Measurements from ENCODE around the gene NFAT5.
"Not testable (repeated sequence)": the region's sequence is repeated elsewhere in the genome, so short reads cannot be mapped to it uniquely, and the experiment has no call there.

The NFAT5 gene

DNA sequence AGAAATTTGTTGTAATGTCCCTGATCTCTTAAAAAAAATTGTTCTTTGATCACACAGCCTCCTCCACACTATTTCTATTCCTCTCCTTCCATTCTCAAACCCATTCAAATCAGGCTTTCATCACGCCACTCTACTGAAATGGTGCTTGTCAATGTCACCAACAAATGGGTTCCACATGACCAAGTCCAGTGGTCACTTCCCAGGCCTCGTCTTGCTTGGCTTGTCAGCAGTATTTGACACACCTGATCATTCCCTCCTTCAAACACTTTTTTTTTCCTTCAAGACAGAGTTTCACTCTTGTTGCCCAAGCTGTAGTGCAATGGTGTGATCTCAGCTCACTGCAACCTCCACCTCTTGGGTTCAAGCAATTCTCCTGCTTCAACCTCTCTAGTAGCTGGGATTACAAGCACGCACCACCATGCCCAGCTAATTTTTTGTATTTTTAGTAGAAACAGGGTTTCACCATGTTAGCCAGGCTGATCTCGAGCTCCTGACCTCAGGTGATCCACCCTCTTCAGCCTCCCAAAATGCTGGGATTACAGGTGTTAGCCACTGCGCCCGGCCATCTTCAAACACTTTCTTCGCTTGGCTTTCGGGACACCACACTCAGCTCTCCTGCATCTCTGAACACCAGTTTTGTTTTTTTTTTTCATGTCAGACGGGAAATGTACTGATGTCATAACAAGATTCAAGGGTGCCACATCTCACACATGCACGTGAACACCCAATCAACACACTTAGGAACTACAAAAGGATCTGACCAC, 142.3 kb downstream of the NFAT5 start:
- no peak for DNase-seq

DNA sequence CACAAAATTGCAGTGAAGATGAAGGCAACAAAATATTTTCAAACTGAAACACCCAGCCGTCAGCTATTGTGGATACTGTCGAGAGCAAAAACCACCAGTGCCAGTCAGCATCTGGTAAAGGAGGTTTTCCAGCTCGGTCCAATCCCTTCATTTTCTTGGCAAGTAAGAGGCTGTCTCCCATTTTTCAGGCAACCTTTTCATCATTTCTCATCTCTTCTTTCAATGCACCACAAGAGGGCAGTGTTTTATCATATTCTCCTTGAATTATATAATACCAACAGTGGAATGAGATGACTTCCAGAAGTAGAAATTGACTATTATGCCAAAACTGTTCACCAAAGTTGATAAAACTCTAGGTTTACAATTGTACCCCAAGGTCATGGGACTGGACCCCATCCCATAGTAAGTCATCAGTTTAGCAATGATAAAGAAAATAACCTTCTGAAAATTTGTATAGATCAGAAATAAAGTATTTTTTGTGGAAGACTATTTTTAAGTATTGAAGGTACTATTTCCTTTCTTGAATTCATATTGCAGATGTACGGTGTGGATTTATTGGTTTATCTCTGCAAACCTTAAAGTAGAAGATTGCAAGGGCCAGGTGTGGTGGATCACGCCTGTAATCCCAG, 143.8 kb downstream of the NFAT5 start:
- DNase-seq, result peak; percentile 67

DNA sequence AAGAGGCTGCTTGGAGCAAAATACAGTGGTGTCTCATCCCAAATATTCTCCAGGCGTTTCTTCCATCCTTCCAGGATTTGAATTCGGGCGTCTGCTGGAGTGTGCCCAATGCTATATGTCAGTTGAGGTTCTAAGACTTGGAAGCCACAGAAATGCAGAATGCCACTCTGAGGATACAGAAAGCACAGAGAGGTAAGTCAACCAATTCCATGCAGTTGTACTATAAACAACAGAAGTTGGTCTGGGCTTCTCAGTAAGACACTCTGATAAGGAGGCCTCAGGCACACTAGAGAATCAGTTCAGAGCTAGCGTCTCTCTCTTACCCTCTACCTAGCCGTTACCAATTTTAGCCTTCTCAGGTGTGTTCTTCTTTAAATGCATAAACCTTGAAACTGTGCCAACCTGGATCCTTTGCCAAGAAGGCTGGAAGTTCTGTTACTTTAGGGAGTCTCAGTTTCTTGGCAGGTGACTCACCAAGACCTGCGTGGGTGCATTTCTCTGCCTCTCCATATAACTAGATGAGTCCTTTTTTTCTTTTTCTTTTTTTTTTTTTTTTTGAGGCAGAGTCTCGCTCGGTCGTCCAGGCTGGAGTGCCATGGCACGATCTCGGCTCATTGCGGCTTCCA, 145.5 kb downstream of the NFAT5 start:
- DNase-seq, result peak; percentile 20

DNA sequence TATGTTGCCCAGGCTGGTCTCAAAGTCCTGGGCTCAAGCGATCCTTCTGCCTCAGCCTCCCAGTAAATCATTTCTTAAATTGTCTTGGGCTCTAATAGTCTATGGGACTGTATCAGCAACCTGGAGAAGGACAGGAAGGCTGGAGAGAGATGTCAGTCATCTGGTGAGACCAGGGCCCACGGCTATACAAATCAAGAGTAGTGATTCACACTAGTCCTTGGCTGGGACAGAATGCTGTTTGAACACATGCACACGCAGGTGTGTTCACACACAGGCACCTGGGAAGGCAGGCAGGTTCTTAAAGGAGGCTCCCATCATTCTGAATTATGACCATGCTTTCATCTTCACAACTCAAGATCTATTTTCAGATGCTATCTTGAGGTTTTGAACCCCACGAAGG, 146.5 kb downstream of the NFAT5 start:
- DNase-seq, result no peak

DNA sequence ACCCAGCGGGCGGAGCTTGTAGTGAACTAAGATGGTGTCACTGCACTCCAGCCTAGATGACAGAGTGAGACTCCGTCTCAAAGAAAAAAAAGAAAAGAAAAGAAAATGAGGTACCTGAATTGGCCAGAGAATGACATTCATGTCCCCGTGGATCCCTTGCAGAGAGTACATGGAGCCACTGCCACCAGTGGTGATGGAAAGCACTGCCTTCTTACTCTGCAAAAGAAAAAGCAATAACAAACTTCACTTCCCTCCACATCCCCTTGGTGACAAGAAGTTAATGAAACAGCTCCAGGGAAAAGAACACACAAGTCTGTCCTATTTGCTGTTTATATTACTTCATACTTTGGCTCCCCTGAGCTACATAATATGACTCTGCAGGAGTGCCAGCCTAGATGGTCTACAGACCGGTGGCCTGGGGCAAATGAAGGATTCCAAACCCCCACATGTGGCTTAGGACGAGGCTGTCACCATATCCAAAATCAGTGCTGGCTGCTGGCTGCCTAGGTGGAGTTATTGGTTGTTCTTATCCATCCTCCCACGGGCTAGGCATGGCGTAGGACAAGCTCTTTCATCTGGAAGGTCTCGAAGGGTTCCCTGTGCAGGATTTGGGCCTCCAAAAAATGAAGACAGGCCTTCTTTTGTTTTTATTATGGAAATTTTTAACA, 147.3 kb downstream of the NFAT5 start:
- DNase-seq, result no peak

DNA sequence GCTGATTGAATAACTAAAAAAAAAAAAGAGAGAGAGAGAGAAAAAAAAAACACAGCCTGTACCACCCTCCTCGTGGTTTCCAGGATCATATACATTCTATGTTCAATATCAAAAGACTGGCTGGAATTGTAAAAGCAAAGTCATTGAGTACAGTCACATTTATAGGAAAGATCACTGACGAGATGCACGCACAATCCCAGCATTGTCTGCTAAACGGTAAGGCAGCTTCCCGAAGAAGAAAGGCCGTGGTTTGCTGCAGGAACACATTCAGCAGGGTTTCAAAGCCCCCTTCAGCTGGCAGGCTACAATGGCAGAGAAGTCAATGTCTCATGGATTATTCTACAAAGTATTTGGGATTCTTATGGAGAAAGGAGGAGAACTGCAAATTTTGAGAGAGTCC, 151.3 kb downstream of the NFAT5 start:
- no peak for DNase-seq

DNA sequence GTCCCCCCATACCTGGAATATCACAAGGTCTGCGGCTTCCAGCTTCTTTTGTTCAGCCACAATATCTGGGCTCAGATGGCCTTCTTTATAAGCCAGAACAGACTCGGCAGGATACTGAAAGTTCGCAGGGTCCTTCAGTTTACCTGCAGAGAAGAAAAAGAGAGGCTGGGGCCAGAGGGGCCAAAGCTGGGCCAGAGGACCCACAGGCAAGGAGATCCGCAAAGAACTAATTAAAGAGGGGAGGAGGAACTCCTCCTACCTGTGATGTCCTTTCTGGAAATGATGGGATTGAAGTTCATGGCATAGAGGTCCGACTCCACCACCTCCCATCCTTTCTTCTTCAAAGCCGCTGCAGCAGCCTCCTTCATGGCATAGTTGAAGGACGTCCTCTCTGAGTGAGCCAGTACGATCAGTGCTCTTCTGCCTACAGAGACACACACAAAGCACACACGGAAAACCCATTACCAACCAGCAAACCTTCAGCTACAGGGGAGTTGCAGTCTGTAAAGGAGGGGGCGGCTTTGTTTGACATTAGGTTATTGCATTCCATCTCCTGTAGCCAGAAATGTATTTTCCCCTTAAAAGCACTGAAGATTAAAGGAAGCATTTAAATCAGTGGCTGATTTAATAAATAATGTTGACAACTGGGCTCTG, 152.5 kb downstream of the NFAT5 start:
- no peak for DNase-seq

DNA sequence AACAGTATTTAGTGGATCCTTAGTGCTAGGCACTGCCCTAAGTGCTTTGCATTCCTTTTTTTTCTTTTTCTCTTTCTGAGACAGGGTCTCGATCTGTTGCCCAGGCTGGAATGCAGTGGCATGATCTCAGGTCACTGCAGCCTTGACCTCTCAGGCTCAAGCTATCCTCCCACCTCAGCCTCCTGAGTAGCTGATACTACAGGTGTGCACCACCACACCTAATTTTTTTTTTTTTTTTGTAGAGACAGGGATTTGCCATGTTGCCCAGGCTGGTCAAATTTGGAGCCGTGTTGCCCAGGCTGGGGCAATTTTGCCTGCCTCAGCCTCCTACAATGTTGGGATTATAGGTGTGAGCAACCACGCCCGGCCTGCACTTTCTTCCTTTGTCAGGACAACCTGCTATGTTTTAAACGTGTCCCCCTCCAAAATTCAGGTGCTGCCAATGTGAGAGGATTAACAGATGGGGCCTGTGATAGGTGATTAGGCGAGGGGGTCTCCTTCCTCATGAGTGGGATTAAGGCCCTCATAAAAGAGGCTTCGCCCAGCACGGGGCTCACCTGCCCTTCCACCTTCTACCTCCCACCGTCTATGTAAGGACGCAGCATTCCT, 155.2 kb downstream of the NFAT5 start:
- no peak for DNase-seq

DNA sequence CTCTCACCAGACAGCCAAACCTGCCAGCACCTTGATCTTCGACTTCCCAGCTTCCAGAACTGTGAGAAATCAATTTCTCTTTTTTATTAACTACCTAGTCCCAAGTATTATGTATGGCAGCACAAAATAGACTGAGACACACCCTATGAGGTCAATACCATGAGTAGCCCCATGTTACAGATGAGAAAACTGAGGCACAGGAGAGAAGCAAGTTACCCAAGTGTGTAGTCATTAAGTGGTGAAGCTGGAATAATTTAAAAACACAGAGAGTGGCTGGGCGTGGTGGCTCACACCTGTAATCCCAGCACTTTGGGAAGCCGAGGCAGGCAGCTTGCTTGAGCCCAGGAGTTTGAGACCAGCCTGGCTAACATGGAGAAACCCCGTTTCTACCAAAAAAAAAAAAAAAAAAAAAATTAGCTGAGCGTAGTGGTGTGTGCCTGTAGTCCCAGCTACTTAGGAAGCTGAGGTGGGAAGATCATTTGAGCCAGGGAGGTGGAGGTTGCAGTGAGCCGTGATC, 155.7 kb downstream of the NFAT5 start:
- DNase-seq, result no peak

DNA sequence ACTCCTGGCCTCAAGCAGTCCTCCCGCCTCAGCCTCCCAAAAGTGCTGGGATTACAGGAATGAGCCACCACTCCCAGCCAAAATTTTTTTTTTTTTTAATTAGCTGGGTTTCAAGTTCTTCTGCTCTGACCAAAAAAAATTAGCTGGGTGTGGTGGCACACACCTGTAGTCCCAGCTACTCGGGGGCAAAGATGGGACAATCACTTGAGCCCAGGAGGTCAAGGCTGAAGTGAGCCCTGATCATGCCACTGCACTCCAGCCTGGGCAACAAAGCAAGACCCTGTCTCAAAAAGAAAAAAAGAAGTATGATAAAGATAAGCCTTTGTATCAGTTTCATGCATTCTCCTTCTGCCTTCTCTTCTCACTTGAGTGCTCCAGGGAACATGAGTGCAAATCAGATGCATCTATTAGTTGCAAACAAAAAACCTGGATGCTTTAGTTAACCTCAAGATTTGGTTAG, 158.7 kb downstream of the NFAT5 start:
- no peak for DNase-seq

DNA sequence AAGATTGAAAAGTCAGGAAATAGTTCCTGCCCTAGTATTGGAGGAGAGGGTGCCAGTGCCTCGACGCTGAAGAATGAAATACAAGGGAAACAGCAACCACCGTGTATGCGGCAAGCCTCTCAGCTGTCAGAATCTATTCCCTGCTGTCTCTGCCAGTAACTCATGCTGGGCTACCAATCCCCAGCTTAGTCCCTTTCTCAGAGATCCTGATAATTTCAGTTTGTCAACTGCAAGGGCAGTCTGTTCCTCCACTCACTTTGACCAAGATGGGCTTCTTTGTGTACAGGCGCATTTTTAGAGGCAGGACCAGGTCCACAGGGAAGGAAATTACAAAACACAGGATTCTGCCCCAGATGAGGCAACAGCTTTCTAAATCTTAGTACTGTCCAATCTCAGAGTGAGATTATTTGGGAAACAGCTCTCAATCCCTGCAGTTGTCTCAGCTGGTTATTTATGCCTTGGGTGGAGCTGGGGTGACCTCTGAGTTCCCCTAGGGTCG, 159.3 kb downstream of the NFAT5 start:
- peak; percentile 10 for DNase-seq

DNA sequence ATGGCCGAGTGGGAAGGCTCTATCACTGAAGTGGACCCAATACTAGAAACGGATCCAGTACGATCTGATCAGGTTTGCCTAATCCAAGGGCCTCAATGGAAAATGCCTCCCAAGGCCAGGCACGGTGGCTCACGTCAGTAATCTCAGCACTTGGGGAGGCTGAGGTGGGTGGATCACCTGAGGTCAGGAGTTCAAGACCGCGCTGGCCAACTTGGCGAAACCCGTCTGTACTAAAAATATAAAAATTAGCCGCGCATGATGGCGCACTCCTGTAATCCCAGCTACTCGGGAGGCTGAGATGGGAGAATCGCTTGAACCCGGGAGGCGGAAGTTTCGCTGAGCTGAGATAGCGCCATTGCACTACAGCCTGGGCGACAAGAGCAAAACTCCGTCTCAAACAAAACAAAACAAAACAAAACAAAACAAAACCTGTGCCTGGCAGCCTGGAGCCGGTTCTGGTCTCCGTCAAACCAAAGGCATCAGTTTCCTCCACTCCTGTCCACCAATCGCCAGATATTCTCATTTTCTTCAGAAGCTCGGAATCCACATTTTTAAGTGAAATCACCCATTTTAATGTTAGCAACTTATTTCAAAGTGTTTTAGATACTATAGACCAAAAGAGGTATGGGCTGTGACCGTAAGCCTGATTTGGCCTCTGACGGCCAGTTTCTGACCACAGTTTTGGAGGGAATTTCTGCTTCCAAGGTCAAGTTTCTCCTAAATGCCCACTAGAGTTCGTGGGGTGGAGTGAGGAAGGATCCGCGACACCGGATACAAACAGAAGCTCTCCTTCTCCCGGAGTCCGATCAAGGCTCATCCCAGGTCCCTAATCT, 159.9 kb downstream of the NFAT5 start:
- DNase-seq, result no peak

DNA sequence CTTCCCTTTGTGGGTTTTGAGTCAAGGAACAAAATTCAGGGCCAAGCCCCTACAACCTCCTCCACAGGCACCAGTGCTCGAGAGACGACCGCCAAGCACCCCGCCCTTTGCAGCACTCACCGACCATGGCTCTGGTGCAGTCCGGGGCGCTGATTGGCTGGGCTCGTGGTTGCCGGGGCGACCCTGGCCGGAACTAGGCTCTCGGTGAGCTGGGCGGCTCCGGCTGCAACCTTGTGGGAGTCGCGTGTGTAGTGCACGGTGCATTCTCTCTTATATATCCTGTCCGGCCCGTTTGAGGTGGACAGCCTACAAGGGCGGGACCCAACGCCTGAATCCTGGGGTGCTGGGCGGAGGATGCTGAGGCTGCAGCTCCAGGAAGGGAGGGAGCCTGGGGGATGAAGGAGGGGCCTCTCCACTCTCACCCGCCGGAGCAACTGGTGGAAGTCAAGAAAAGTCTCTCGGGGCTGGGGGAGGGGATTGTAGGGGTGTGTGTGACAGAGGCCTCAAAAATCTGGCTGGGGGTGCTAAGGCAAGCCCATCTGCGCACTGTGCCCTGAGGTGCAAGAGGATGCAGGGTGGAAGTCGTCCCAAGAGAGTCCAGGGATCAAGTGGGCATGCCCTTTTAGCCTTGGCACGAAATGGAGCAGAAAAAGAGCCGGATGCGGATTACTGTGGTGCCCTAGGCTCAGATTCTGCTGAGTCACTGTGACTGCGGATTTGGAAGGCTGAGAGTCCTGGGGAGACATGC, 160.7 kb downstream of the NFAT5 start, which contains the start of gene NQO1:
TSS of gene NQO1 (minus strand) at position 248 of the 748 bp plus-strand sequence. CDS start at position 127, 121 bp downstream.
- peak; percentile 97 for DNase-seq

DNA sequence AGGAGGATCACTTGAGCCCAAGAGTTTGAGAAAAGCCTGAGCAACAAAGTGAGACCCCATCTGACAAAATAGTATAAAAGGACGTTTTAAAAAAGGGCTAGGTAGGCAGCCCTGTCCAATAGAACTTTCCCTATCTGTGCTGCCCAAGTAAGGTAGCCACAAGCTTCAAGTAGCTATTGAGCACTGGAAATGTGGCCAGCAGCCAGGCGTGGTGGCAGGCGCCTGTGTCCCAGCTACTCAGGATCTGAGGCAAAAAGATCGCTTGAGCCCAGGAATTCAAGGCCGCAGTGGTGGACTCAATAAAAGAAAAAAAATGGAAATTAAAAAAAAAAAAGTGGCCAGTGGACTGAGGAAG, 162.1 kb downstream of the NFAT5 start:
- no peak for DNase-seq

DNA sequence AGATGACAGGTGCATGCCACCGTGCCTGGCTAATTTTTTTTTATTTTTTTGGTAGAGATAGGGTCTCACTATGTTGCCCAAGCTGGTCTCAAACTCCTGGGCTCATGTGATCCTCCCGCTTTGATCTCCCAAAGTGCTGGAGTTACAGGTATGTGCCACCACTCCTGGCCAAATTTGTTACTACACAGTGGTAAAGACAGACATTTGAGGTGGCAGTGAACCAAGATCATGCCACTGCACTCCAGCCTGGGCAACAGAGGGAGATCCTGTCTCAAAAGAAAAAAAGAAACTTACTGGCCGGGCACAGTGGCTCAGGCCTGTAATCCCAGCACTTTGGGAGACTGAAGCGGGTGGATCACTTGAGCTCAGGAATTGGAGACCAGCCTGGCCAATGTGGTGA, 163.3 kb downstream of the NFAT5 start:
- DNase-seq, result not testable (repeated sequence)

DNA sequence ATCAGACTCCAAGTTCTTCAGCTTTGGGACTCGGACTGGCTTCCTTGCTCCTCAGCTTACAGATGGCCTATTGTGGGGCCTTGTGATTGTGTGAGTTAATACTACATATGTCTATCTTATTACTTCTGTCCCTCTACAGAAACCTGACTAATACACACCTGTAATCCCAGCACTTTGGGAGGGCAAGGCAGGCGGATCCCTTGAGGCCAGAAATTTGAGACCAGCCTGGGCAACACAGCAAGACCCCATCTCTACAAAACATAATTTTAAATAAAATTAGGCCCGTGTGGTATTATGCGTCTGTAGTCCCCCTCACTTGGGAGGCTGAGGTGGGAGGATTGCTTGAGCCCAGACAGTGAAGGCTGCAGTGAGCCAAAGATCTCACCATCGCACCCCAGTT, 165.5 kb downstream of the NFAT5 start:
- DNase-seq, result not testable (repeated sequence)

DNA sequence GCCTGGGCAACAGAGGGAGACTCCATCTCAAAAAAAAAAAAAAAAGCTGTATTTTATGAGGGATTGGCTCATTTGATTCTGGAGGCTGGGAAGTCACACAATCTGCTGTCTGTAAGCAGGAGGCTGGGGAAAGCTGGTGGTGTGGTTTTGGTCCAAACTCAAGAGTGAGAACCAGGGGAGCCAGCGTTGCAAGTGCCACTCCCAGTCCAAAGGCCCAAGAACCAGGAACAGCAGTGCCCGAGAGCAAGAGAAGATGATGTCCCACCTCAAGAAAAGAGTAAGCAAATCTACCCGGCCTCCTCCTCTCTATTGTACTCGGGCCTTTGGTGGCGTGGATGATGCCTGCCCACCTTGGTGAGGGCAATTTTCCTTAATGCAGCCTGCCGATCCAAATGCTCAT, 166.3 kb downstream of the NFAT5 start:
- no peak for DNase-seq

DNA sequence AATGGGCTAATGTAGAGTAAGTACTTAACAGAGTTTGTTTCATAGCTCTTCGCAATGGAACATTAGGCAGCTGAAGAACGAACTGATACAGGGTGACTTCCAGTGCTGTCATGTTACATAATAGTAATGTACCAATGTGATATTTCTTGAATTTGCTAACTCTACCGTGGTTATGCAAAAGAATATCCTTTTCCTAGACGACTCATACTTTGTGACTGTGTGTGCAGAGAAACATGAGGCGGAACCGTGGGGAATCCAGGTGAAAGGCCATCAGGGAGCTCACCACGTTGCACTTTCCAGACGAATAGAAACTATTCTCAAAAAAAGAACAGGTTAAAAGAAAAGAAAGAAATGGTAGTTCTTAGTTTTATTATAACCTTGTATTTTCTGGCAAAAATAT, 175.8 kb downstream of the NFAT5 start:
- DNase-seq, result no peak

DNA sequence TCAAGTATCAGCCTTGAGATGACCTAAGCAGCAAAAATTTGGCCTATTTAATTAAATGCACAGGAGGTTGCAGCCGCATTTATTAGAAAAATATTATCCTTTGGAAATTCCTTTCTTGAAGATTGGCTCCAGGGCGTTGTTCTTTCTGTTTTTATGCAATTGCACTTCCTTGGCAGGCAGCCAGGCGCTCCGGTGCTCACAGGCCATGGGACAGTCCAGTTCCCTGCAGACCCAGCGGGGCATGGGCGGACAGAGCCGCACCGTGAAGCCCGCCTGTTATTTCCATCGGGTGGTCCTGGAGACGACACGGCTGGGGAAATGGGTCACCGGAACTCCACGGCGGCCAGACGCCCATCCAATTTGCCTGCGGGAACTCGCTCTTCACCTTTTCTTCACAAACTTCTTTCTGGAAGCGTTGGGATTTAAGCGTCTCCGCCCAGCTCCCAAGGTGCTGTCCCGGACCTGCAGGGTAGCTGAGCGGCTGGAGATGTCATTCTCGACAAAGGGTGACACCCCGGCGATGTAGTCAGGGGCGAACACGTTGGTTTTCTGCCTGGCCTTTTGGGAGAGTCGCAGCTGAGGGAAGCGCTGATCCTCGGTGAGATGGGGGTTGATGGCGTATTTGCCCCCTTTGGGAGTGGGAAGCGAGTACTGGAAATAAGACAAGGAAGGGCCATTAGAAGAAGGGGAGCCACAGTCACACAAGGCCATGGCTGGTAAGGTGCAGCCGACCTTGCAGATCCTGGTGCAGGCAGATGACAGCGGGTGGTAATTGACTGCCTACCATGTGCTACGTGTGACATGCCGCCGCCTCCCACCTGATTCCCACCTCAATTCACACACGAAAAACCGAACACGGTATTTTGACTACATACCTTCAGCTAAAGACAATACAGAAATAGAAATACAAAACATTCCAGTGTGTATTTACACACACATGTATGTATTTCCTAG, 176.5 kb downstream of the NFAT5 start:
- no peak for DNase-seq

All from fibroblast of skin of abdomen (primary cell).